Mesodermal cell (in vitro differentiated cells): ENCODE results near the gene SERTAD4.
A peak's percentile ranks its signal among the peaks of the same experiment; 100 is the strongest.
"Not testable (repeated sequence)": the region's sequence is repeated elsewhere in the genome, so short reads cannot be mapped to it uniquely, and the experiment has no call there.

ENCODE experiments used
- H3K27ac ChIP-seq: 2 replicates; pipeline ENCODE4 v1.7.0; 2013; ENCODE audit warnings: mild to moderate bottlenecking, low read depth, low read length, moderate library complexity; ENCODE audit not compliant: severe bottlenecking
- H3K36me3 ChIP-seq: 2 replicates; pipeline ENCODE4 v1.7.1; 2013; ENCODE audit warnings: mild to moderate bottlenecking, low read length, moderate library complexity; ENCODE audit not compliant: control insufficient read depth, insufficient read depth
- H3K4me1 ChIP-seq: one replicate; pipeline ENCODE4 v1.7.1; 2013; ENCODE audit warnings: mild to moderate bottlenecking, low read length; ENCODE audit not compliant: insufficient read depth, control insufficient read depth, poor library complexity, severe bottlenecking
- H3K4me3 ChIP-seq: 2 replicates; pipeline ENCODE4 v1.7.0; 2013; ENCODE audit warnings: low read length, control low read depth, mild to moderate bottlenecking; ENCODE audit not compliant: insufficient read depth, poor library complexity, severe bottlenecking; ENCODE audit errors: extremely low read depth
- H3K9me3 ChIP-seq: 2 replicates; pipeline ENCODE4 v1.7.1; 2013; ENCODE audit warnings: mild to moderate bottlenecking, low read length, moderate library complexity; ENCODE audit not compliant: control insufficient read depth
- WGBS, 2 experiments: methylation state at CpG; one replicate each; pipeline ENCODE4 v1.1.5; 2013; ENCODE audit warnings: missing lambda C conversion rate in 2 of 2; ENCODE audit not compliant: insufficient coverage in 2 of 2; 5-methylcytosine and 5-hydroxymethylcytosine counted together

The SERTAD4 gene

DNA sequence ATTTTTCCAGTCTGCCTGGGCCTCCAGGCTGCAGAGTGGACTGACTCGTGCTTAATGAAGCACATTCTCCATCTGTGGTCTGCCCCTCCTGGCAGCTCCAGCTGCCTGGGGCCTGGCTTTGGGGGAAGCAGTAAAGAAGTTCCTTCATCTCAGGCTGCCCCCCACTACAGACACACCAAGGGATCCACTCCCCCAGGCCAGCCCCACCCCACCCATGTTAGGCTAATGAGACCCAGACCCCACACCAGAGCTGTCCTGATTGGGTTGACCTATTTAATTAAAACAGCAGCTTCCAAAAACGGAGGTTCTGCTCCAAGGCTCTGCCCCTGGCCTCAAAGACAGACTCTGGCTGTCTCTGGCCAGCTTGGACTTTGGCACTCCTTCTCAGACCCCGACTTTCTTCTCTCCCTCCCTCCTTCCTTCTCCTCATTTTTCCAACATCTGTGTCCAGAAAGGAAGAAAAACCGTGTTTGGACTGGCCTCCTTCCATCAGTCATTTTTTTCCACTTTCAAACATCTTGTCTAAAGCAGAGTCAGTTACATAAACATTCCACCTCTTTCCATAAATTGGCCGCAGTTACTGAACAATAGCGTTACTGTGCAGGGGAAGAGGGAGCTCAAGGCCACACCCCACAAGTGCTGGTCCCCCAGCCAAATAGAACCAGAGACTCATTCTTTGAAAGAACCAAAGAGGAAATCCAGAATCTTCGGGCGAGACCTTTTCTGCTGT is 29.7 kb downstream of the SERTAD4 start:
- no peaks in the 10 kb centered on the region for H3K9me3 ChIP-seq
- peak overlapping the region; percentile 36 for H3K27ac ChIP-seq
- no peak overlapping the region for H3K4me3 ChIP-seq
- peaks cover 49% of the 10 kb centered on the region for H3K4me1 ChIP-seq
- H3K36me3 ChIP-seq = no peaks in the 10 kb centered on the region
- 91 to 94% methylated on average over 7 of the region's 8 CpGs for WGBS, 2 experiments

DNA sequence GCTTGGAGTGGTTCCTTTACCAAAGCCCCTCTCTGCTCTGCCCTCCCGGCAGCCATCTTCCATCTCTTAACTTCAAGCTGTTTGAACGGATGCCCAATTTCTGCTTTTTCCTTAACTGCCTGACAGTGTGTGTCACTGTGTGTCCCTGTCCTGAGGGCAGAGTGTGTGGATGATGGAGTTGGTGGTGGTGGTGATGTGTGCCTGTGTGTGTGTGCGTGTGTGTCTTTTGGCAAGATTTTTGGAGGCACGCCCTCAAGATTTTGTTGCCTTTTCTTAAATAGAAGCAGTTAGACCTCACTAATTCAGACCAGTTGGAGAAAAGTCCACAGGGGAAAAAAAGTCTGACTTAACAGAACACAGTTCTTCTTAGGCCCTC is 30.3 kb downstream of the SERTAD4 start:
- H3K9me3 ChIP-seq = no peaks in the 10 kb centered on the region
- peaks cover 49% of the 10 kb centered on the region for H3K4me1 ChIP-seq
- H3K36me3 ChIP-seq = no peaks in the 10 kb centered on the region
- no peak overlapping the region for H3K27ac ChIP-seq
- no peak overlapping the region for H3K4me3 ChIP-seq
- 93 to 100% methylated on average over 1 to 3 of the region's 4 CpGs for WGBS, 2 experiments

DNA sequence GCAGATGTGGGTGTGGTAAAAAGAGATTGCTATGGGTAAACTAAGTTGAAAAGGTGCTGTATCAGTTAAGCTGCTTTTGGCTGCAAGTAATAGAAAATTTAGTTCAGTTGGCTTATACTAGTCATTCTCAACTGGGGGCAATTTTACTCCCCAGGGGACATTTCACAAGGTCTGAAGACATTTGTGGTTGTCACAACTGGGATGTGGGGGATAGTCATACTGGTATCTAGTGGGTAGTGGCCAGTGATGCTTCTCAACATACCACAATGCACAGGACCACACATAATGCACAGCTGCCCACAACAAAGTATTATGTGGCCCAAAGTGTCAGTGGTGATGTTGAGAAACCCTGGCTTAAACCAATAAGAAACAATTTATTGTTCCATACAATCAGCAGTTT is 31.4 kb downstream of the SERTAD4 start:
- H3K4me1 ChIP-seq = peaks cover 48% of the 10 kb centered on the region
- no peak overlapping the region for H3K4me3 ChIP-seq
- H3K27ac ChIP-seq = no peak overlapping the region

DNA sequence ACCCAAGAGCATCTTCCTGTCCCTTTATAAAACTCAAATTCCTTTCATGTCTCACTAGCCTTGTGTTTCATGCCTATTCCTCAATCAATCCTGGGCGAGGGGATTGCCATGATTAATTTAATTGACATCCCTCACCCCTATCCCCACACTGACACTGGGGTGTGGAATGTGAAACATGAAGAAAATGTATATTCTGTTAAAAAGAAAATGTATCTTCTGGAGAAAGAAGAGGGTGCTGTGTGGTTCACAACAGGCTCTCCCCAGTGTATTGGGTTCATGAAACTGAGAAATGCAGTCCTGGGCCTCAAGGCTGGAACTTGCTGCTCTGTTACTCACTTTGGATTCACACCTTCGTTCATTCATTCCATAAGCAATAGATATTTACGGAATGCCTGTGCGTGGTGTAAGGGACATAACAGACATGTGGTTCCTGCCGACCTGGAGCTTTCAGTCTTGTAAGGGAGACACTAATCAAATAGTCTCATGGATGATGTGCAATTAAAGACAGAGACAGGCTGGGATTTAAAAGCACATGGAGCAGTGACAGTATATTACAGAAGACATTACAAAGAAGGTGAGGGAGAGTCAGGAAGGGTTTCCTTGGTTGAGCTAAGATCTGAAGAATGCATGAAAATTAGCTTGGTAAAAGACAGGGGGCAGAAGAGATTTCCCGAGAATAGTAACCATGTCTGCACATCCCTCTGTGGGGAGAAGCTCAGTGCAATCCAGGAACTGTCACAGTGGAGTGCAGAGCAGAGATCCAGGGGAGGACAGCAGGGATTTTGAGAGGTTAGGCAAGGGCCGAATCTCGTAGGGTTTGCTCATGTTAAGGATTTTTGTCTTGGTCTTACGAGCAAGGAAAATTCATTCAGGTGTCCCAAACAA is 32.1 kb downstream of the SERTAD4 start:
- no peak overlapping the region for H3K4me3 ChIP-seq
- peak overlapping the region; percentile 41 for H3K27ac ChIP-seq
- H3K36me3 ChIP-seq = no peaks in the 10 kb centered on the region
- H3K9me3 ChIP-seq = no peaks in the 10 kb centered on the region
- 83 to 93% methylated on average over 6 to 7 of the region's 9 CpGs for WGBS, 2 experiments
- peaks cover 40% of the 10 kb centered on the region for H3K4me1 ChIP-seq

More for the DNA sequence above, 31.4 kb downstream of the SERTAD4 start:
- H3K9me3 ChIP-seq = no peaks in the 10 kb centered on the region
- H3K36me3 ChIP-seq = no peaks in the 10 kb centered on the region

DNA sequence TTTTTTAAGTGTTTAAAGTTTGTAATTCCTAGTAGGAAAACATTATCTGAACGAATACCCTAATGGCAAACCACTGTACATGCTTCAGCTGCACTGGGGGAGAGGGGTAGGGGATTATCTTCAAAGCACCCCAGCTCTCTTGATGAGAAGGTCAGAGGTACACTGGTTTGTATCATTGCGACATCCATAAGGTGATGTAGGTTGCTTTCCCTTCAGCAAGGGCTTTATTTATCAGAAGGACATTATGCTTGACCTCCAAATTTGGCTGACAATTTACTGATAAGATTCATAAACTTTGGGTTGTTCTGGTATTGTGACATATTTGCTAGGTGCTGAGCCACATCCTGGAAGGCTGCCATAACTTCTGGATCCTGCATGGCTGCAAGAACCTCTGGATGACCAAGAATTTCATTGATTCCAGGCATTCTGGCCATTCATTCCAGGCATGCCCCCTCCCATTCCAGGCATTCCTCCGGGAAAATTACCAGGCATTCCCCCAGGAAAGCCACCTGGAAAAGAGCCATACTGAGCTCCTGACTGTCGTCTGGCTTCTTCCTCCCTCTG is 32.9 kb downstream of the SERTAD4 start:
- not testable (repeated sequence) for H3K4me3 ChIP-seq, H3K9me3 ChIP-seq, H3K36me3 ChIP-seq
- H3K4me1 ChIP-seq = peaks cover 33% of the 10 kb centered on the region
- 33 to 52% methylated on average over 3 of the region's 4 CpGs for WGBS, 2 experiments
- H3K27ac ChIP-seq = peak overlapping the region; percentile 49

DNA sequence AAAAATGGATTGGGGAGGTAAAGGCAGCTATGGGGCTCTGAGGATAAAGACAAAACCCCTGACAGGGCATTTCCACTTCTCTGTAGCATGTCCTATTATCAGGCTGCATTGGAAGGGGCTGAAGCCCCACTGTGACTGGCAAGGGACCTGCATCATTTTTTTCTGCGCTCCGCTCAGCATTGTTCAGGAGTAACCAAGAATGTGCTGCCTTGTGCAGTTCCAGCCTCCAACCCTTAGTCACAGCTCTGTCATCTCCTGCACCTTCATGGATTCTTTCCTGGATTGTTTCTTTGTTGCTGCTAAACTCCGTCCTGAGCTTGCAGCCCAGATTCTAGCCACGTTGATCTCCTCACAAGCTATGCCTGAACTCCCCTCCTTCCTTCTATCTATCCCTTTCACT is 37.4 kb downstream of the SERTAD4 start:
- H3K4me1 ChIP-seq = peaks cover 23% of the 10 kb centered on the region
- H3K36me3 ChIP-seq = no peaks in the 10 kb centered on the region
- H3K27ac ChIP-seq = no peak overlapping the region
- no peak overlapping the region for H3K4me3 ChIP-seq
- no peaks in the 10 kb centered on the region for H3K9me3 ChIP-seq
- WGBS, 2 experiments = 89 to 91% methylated on average over 4 of the region's 4 CpGs

DNA sequence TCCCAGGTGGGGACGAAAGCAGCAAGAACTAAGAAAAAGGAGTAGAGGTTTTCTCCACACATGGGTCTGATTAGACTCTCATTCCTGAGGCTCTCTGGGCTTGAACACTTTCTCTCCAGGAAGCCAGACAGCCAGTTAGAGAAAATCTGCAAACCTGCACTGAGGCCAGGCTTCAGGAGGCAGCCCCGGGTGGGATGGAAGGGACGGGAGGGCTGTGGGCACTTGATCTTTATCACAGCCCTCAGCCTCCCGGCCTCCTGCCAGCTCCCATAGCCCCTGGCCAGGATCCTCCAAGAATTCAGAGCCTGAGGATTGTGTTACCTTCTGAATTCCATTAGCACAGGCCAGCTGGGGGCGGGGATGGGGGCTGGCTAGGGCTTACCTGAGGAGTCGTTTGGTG is 40.1 kb downstream of the SERTAD4 start:
- H3K4me1 ChIP-seq = peaks cover 11% of the 10 kb centered on the region
- no peak overlapping the region for H3K4me3 ChIP-seq
- no peaks in the 10 kb centered on the region for H3K36me3 ChIP-seq
- 24 to 31% methylated on average over 5 of the region's 6 CpGs for WGBS, 2 experiments
- no peak overlapping the region for H3K27ac ChIP-seq
- H3K9me3 ChIP-seq = no peaks in the 10 kb centered on the region

DNA sequence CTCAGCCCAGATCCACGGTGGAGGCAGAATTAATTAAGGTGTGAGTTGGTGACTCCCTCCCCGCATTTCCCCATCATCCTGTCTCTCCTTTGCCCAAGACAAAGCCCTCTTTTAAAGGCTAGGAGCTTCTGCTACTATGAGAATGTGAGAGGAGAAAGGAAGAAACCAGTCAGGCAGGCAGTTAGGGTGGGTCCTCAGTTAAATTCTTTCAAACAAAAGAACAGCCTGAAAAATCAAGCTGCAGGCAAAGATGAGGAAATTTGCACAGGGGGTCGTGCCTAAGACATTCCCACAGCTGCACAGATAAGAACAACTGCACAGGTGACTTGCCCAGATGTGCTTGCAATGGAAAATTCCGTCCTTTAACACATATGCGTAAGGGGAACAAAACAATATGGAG is 47.6 kb downstream of the SERTAD4 start:
- 85 to 91% methylated on average over 2 to 3 of the region's 5 CpGs for WGBS, 2 experiments
- no peak overlapping the region for H3K27ac ChIP-seq
- H3K36me3 ChIP-seq = no peaks in the 10 kb centered on the region
- H3K9me3 ChIP-seq = peaks cover 25% of the 10 kb centered on the region
- no peaks in the 10 kb centered on the region for H3K4me1 ChIP-seq
- H3K4me3 ChIP-seq = no peak overlapping the region

DNA sequence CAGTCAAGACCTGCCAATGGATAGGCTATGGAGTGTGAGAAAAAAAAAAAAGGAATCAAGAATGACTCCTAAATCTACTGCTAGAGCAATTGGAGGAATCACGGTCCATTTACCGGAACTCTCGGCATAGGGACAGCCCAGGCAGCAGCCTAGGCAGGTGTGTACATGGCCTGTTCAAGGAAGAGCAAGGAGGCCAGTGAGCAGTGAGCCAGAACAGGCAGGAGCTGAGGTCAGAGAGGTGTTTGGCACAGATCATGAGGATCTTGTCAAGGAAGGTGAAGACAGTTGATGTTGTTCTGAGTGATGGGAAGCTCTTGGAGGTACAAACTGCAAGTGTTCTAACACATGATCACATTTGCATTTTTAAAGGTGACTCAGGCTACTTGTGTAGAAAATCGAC is 55.5 kb downstream of the SERTAD4 start:
- 83 to 98% methylated on average over 4 of the region's 4 CpGs for WGBS, 2 experiments

DNA sequence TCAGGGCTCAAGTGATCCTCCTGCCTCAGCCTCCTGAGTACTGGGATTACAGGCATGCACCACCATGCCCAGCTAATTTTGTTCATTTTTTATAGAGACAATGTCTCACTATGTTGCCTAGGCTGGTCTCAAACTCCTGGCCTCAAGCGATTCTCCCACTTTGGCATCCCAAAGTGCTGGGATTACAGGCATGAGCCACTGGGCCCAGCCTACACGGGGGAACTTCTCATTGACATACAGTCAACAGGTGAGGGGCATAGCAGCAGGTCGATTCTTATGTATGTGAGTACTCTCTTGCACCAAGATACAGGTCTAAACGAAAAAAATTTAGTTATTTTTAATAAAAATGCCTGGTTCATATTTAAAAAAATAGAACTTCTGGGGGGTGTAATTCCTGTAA is 56.7 kb downstream of the SERTAD4 start:
- Histone ChIP-seq H3K4me1 (peaks cover 15% of the 10 kb centered on the region), H3K9me3 (peaks cover 4% of the 10 kb centered on the region), H3K36me3 (no peaks in the 10 kb centered on the region), H3K27ac (no peak overlapping the region), H3K4me3 (no peak overlapping the region)
- WGBS, 2 experiments = 88 to 100% methylated on average over 2 of the region's 4 CpGs

More for the DNA sequence above, 55.5 kb downstream of the SERTAD4 start:
- H3K4me3 ChIP-seq = no peak overlapping the region
- no peak overlapping the region for H3K27ac ChIP-seq
- no peaks in the 10 kb centered on the region for H3K36me3 ChIP-seq
- peaks cover 4% of the 10 kb centered on the region for H3K9me3 ChIP-seq
- H3K4me1 ChIP-seq = peaks cover 7% of the 10 kb centered on the region
